Measurements from ENCODE around the gene TNIP2. TPM values are rescaled to one million over a fixed set of nuclear protein-coding genes. Genes with fewer than 3 reads are reported as not detected.

TNIP2 gene
- total and polyA plus RNA-seq, 8 donors, result 18.7 to 194 (median 40.0) TPM

GRCh38 chr4:2795300-2795892, 39.3 kb upstream of the TNIP2 start:
- peak overlapping the region; percentile 77 to 92 (median 83) for H3K27ac ChIP-seq
- H3K4me1 ChIP-seq, result peaks cover 86 to 93% (median 88%) of the 10 kb centered on the region in 4 donors
- H3K36me3 ChIP-seq, result no peaks in the 10 kb centered on the region
- no peaks in the 10 kb centered on the region for H3K27me3 ChIP-seq
- peak; percentile 25 to 26 for DNase-seq
- 82 to 93% (median 88%) methylated on average over 14 to 17 of the region's 17 CpGs for WGBS, 5 donors
- intact Hi-C loops (cut with DNase I; ENCODE audit: low total_unique reads), result no loop called here
- TF ChIP-seq EP300 (IDR thresholded peaks at IDR 0.05), result no peak
- TF ChIP-seq POLR2A (IDR thresholded peaks at IDR 0.05), result no peak
- no peak for TF ChIP-seq CTCF (IDR thresholded peaks at IDR 0.05)
- no peak for TF ChIP-seq POLR2AphosphoS5 (IDR thresholded peaks at IDR 0.05)
- H3K4me3 ChIP-seq, result peak overlapping the region in 1 of 4 donors; percentile 84
- no peaks in the 10 kb centered on the region for H3K9me3 ChIP-seq

- Histone ChIP-seq H3K9me3 (no peaks in the 10 kb centered on the region), H3K27me3 (no peaks in the 10 kb centered on the region), H3K4me3 (peak overlapping the region; percentile 58 to 84 (median 66)), H3K36me3 (no peaks in the 10 kb centered on the region), H3K4me1 (peaks cover 79 to 86% (median 82%) of the 10 kb centered on the region in 4 donors), H3K27ac (peak overlapping the region; percentile 77 to 92 (median 83))
- WGBS, 5 donors, result 42 to 57% (median 46%) methylated on average over 11 of the region's 11 CpGs
- peak; percentile 62 to 64 for DNase-seq
- TF ChIP-seq POLR2AphosphoS5 (IDR thresholded peaks at IDR 0.05) (no peak), POLR2A (IDR thresholded peaks at IDR 0.05) (no peak), CTCF (IDR thresholded peaks at IDR 0.05) (no peak), EP300 (IDR thresholded peaks at IDR 0.05) (no peak)
- intact Hi-C loops (cut with DNase I; ENCODE audit: low total_unique reads), result no loop called here
Measured at GRCh38 chr4:2794486-2795299, 38.6 kb upstream of the TNIP2 start.

GRCh38 chr4:2793586-2794485, 37.7 kb upstream of the TNIP2 start:
- Histone ChIP-seq H3K27me3 (no peaks in the 10 kb centered on the region), H3K27ac (peak overlapping the region; percentile 77 to 92 (median 83)), H3K4me1 (peaks cover 71 to 80% (median 73%) of the 10 kb centered on the region in 4 donors), H3K4me3 (peak overlapping the region; percentile 58 to 84 (median 66)), H3K9me3 (no peaks in the 10 kb centered on the region), H3K36me3 (no peaks in the 10 kb centered on the region)
- 13 to 53% (median 21%) methylated on average over 12 to 34 of the region's 34 CpGs for WGBS, 5 donors
- DNase-seq, result peak; percentile 66 to 71
- TF ChIP-seq EP300 (IDR thresholded peaks at IDR 0.05) (no peak), CTCF (IDR thresholded peaks at IDR 0.05) (no peak), POLR2A (IDR thresholded peaks at IDR 0.05) (no peak), POLR2AphosphoS5 (IDR thresholded peaks at IDR 0.05) (no peak)
- intact Hi-C loops (cut with DNase I; ENCODE audit: low total_unique reads), result no loop called here
